ENCODE measurements around the gene ISM1. TPM values are rescaled to one million over a fixed set of nuclear protein-coding genes. Genes with fewer than 3 reads are reported as not detected.

Gene ISM1
- total and polyA plus RNA-seq, 8 donors, result 0.25 to 14.3 (median 0.97) TPM; not detected in 2

GRCh38 chr20:13307562-13308163 lies 86.6 kb downstream of the ISM1 start:
- H3K27ac ChIP-seq, result no peak overlapping the region
- H3K4me1 ChIP-seq, result no peaks in the 10 kb centered on the region
- 78 to 90% (median 87%) methylated on average over 9 of the region's 9 CpGs for WGBS, 5 donors
- H3K4me3 ChIP-seq, result no peak overlapping the region
- H3K27me3 ChIP-seq, result no peaks in the 10 kb centered on the region
- H3K36me3 ChIP-seq, result no peaks in the 10 kb centered on the region
- peaks cover 0 to 14% (median 6%) of the 10 kb centered on the region in 4 donors for H3K9me3 ChIP-seq
- TF ChIP-seq POLR2A (IDR thresholded peaks at IDR 0.05) (no peak), EP300 (IDR thresholded peaks at IDR 0.05) (no peak), POLR2AphosphoS5 (IDR thresholded peaks at IDR 0.05) (no peak)
- TF ChIP-seq, protein P1, sequence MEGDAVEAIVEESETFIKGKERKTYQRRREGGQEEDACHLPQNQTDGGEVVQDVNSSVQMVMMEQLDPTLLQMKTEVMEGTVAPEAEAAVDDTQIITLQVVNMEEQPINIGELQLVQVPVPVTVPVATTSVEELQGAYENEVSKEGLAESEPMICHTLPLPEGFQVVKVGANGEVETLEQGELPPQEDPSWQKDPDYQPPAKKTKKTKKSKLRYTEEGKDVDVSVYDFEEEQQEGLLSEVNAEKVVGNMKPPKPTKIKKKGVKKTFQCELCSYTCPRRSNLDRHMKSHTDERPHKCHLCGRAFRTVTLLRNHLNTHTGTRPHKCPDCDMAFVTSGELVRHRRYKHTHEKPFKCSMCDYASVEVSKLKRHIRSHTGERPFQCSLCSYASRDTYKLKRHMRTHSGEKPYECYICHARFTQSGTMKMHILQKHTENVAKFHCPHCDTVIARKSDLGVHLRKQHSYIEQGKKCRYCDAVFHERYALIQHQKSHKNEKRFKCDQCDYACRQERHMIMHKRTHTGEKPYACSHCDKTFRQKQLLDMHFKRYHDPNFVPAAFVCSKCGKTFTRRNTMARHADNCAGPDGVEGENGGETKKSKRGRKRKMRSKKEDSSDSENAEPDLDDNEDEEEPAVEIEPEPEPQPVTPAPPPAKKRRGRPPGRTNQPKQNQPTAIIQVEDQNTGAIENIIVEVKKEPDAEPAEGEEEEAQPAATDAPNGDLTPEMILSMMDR (IDR thresholded peaks at IDR 0.05), result no peak
- intact Hi-C loops (cut with DNase I; ENCODE audit: low total_unique reads), result no loop called here
- DNase-seq, result no peak

GRCh38 chr20:13312300-13312699 lies 91.2 kb downstream of the ISM1 start:
- intact Hi-C loops (cut with DNase I; ENCODE audit: low total_unique reads), result no loop called here
- no peak overlapping the region for H3K27ac ChIP-seq
- WGBS, 5 donors, result 78 to 88% (median 85%) methylated on average over 6 of the region's 6 CpGs
- no peaks in the 10 kb centered on the region for H3K4me1 ChIP-seq
- H3K4me3 ChIP-seq, result no peak overlapping the region
- DNase-seq, result no peak
- no peaks in the 10 kb centered on the region for H3K36me3 ChIP-seq
- H3K9me3 ChIP-seq, result peaks cover 0 to 7% (median 2%) of the 10 kb centered on the region in 4 donors
- TF ChIP-seq, protein P1 (IDR thresholded peaks at IDR 0.05), result no peak
- TF ChIP-seq EP300 (IDR thresholded peaks at IDR 0.05) (no peak), POLR2AphosphoS5 (IDR thresholded peaks at IDR 0.05) (no peak), POLR2A (IDR thresholded peaks at IDR 0.05) (no peak)
- no peaks in the 10 kb centered on the region for H3K27me3 ChIP-seq

GRCh38 chr20:13313201-13313600 lies 92.1 kb downstream of the ISM1 start:
- H3K4me1 ChIP-seq, result no peaks in the 10 kb centered on the region
- WGBS, 5 donors, result 56 to 71% (median 65%) methylated on average over 5 of the region's 5 CpGs
- no peaks in the 10 kb centered on the region for H3K36me3 ChIP-seq
- H3K27me3 ChIP-seq, result no peaks in the 10 kb centered on the region
- intact Hi-C loops (cut with DNase I; ENCODE audit: low total_unique reads), result no loop called here
- no peak for DNase-seq
- no peak overlapping the region for H3K27ac ChIP-seq
- no peak overlapping the region for H3K4me3 ChIP-seq
- H3K9me3 ChIP-seq, result peaks cover 0 to 8% (median 2%) of the 10 kb centered on the region in 4 donors
- TF ChIP-seq POLR2AphosphoS5 (IDR thresholded peaks at IDR 0.05) (no peak), EP300 (IDR thresholded peaks at IDR 0.05) (no peak), POLR2A (IDR thresholded peaks at IDR 0.05) (no peak)
- TF ChIP-seq, protein P1 (IDR thresholded peaks at IDR 0.05), result no peak

- intact Hi-C loops (cut with DNase I; ENCODE audit: low total_unique reads), result no loop called here
These were observed 96.4 kb downstream of the ISM1 start for GRCh38 chr20:13317439-13317838.

More at GRCh38 chr20:13317439-13317838, 96.4 kb downstream of the ISM1 start:
- no peak for DNase-seq
- no peaks in the 10 kb centered on the region for H3K27me3 ChIP-seq
- no peak overlapping the region for H3K4me3 ChIP-seq
- H3K4me1 ChIP-seq, result no peaks in the 10 kb centered on the region
- H3K36me3 ChIP-seq, result no peaks in the 10 kb centered on the region
- H3K27ac ChIP-seq, result no peak overlapping the region
- WGBS, 5 donors, result 82 to 95% (median 89%) methylated on average over 1 of the region's 1 CpG
- H3K9me3 ChIP-seq, result peaks cover 0 to 8% (median 2%) of the 10 kb centered on the region in 4 donors
- TF ChIP-seq POLR2AphosphoS5 (IDR thresholded peaks at IDR 0.05), result no peak
- no peak for TF ChIP-seq EP300 (IDR thresholded peaks at IDR 0.05)
- TF ChIP-seq POLR2A (IDR thresholded peaks at IDR 0.05), result no peak
- TF ChIP-seq, protein P1 (IDR thresholded peaks at IDR 0.05), result no peak

Data from stomach (tissue), 9 donors.